ENCODE results near the gene SLC31A1. TPM values are rescaled to one million over a fixed set of nuclear protein-coding genes. Genes with fewer than 3 reads are reported as not detected.

The SLC31A1 gene
- total and polyA plus RNA-seq, 4 donors = 13.9 to 39.3 (median 18.2) TPM

GRCh38 chr9:113186137-113186755, 35.1 kb upstream of the SLC31A1 start:
- Histone ChIP-seq H3K4me1 (ENCODE audit: control insufficient read depth in 5 of 5, insufficient read depth in 5 of 5, low read length in 5 of 5) (no peaks in the 10 kb centered on the region), H3K27me3 (ENCODE audit: control insufficient read depth in 3 of 3, insufficient read depth in 3 of 3, low read length in 2 of 3) (no peaks in the 10 kb centered on the region), H3K9me3 (ENCODE audit: control insufficient read depth in 4 of 4, insufficient read depth in 3 of 4, low read length in 3 of 4) (no peaks in the 10 kb centered on the region), H3K9ac (ENCODE audit: insufficient read depth in 1 of 2, low read length in 2 of 2) (no peak overlapping the region), H3K27ac (ENCODE audit: low read depth in 1 of 2, low read length in 1 of 2) (no peak overlapping the region), H3K36me3 (ENCODE audit: control insufficient read depth in 4 of 4, insufficient read depth in 4 of 4, low read length in 4 of 4) (peaks cover 31 to 68% (median 63%) of the 10 kb centered on the region in 4 donors), H3K4me3 (no peak overlapping the region)
- no peak for TF ChIP-seq CTCF (IDR thresholded peaks at IDR 0.05; ENCODE audit: control extremely low read depth, extremely low read depth)
- ATAC-seq (ENCODE audit: insufficient read depth, low FRiP score) (no peak), DNase-seq (no peak)
- 97 to 98% methylated on average over 7 of the region's 7 CpGs for WGBS, 2 donors

GRCh38 chr9:113187929-113188595, 33.3 kb upstream of the SLC31A1 start:
- Histone ChIP-seq H3K4me1 (ENCODE audit: control insufficient read depth in 5 of 5, insufficient read depth in 5 of 5, low read length in 5 of 5) (no peaks in the 10 kb centered on the region), H3K9ac (ENCODE audit: insufficient read depth in 1 of 2, low read length in 2 of 2) (no peak overlapping the region), H3K27ac (ENCODE audit: low read depth in 1 of 2, low read length in 1 of 2) (peak overlapping the region in 1 of 2 donors; percentile 82), H3K9me3 (ENCODE audit: control insufficient read depth in 4 of 4, insufficient read depth in 3 of 4, low read length in 3 of 4) (no peaks in the 10 kb centered on the region), H3K36me3 (ENCODE audit: control insufficient read depth in 4 of 4, insufficient read depth in 4 of 4, low read length in 4 of 4) (peaks cover 24 to 57% (median 54%) of the 10 kb centered on the region in 4 donors), H3K27me3 (ENCODE audit: control insufficient read depth in 3 of 3, insufficient read depth in 3 of 3, low read length in 2 of 3) (no peaks in the 10 kb centered on the region), H3K4me3 (no peak overlapping the region)
- 40 to 60% methylated on average over 9 of the region's 9 CpGs for WGBS, 2 donors
- TF ChIP-seq CTCF (IDR thresholded peaks at IDR 0.05; ENCODE audit: control extremely low read depth, extremely low read depth) = no peak
- ATAC-seq (ENCODE audit: insufficient read depth, low FRiP score) (peak; percentile 83), DNase-seq (peak in 2 of 3 donors; percentile 6)

- H3K36me3 ChIP-seq (ENCODE audit: control insufficient read depth in 4 of 4, insufficient read depth in 4 of 4, low read length in 4 of 4) = peaks cover 17 to 32% (median 26%) of the 10 kb centered on the region in 4 donors
- no peak overlapping the region for H3K4me3 ChIP-seq
- WGBS, 2 donors = 49 to 71% methylated on average over 2 of the region's 2 CpGs
- ATAC-seq (ENCODE audit: insufficient read depth, low FRiP score) (no peak), DNase-seq (no peak)
- no peak overlapping the region for H3K27ac ChIP-seq (ENCODE audit: low read depth in 1 of 2, low read length in 1 of 2)
- TF ChIP-seq CTCF (IDR thresholded peaks at IDR 0.05; ENCODE audit: control extremely low read depth, extremely low read depth) = no peak
- H3K9ac ChIP-seq (ENCODE audit: insufficient read depth in 1 of 2, low read length in 2 of 2) = no peak overlapping the region
- H3K4me1 ChIP-seq (ENCODE audit: control insufficient read depth in 5 of 5, insufficient read depth in 5 of 5, low read length in 5 of 5) = no peaks in the 10 kb centered on the region
- no peaks in the 10 kb centered on the region for H3K9me3 ChIP-seq (ENCODE audit: control insufficient read depth in 4 of 4, insufficient read depth in 3 of 4, low read length in 3 of 4)
- H3K27me3 ChIP-seq (ENCODE audit: control insufficient read depth in 3 of 3, insufficient read depth in 3 of 3, low read length in 2 of 3) = no peaks in the 10 kb centered on the region
Measured at GRCh38 chr9:113192455-113192854, 28.9 kb upstream of the SLC31A1 start.

Data from lung (tissue), 12 donors.